Measurements from ENCODE around the gene STK32B. TPM values are rescaled to one million over a fixed set of nuclear protein-coding genes. Genes with fewer than 3 reads are reported as not detected.

Gene STK32B
- total RNA-seq, 4 donors from 2014 or later: 0.09 to 3.2 (median 0.38) TPM; not detected in 1

- Histone ChIP-seq H3K36me3 (no peaks in the 10 kb centered on the region), H3K4me3 (no peak overlapping the region), H3K27ac (no peak overlapping the region), H3K4me1 (no peaks in the 10 kb centered on the region), H3K27me3 (no peaks in the 10 kb centered on the region), H3K9me3 (peaks cover 0 to 11% (median 0%) of the 10 kb centered on the region in 3 donors)
- 84 to 95% methylated on average over 5 to 6 of the region's 6 CpGs for WGBS, 2 donors
- no peak for DNase-seq
- intact Hi-C loops (cut with DNase I): no loop called here
- no peak for TF ChIP-seq POLR2A (IDR thresholded peaks at IDR 0.05)
- TF ChIP-seq, protein P1, sequence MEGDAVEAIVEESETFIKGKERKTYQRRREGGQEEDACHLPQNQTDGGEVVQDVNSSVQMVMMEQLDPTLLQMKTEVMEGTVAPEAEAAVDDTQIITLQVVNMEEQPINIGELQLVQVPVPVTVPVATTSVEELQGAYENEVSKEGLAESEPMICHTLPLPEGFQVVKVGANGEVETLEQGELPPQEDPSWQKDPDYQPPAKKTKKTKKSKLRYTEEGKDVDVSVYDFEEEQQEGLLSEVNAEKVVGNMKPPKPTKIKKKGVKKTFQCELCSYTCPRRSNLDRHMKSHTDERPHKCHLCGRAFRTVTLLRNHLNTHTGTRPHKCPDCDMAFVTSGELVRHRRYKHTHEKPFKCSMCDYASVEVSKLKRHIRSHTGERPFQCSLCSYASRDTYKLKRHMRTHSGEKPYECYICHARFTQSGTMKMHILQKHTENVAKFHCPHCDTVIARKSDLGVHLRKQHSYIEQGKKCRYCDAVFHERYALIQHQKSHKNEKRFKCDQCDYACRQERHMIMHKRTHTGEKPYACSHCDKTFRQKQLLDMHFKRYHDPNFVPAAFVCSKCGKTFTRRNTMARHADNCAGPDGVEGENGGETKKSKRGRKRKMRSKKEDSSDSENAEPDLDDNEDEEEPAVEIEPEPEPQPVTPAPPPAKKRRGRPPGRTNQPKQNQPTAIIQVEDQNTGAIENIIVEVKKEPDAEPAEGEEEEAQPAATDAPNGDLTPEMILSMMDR (IDR thresholded peaks at IDR 0.05): no peak
Observed at GRCh38 chr4:5478697-5479096, 427.4 kb downstream of the STK32B start.

- no peak for DNase-seq
- H3K4me1 ChIP-seq: no peaks in the 10 kb centered on the region
- TF ChIP-seq, protein P1 (IDR thresholded peaks at IDR 0.05): no peak
- TF ChIP-seq POLR2A (IDR thresholded peaks at IDR 0.05): no peak
- 81 to 88% methylated on average over 4 of the region's 4 CpGs for WGBS, 2 donors
- H3K36me3 ChIP-seq: no peaks in the 10 kb centered on the region
- intact Hi-C loops (cut with DNase I): no loop called here
- H3K27me3 ChIP-seq: no peaks in the 10 kb centered on the region
- H3K4me3 ChIP-seq: no peak overlapping the region
- H3K9me3 ChIP-seq: peaks cover 0 to 11% (median 0%) of the 10 kb centered on the region in 3 donors
- H3K27ac ChIP-seq: no peak overlapping the region
Observed at GRCh38 chr4:5479518-5480060, 428.3 kb downstream of the STK32B start.

- intact Hi-C loops (cut with DNase I): no loop called here
- H3K27ac ChIP-seq: no peak overlapping the region
- H3K9me3 ChIP-seq: peaks cover 0 to 31% (median 5%) of the 10 kb centered on the region in 3 donors
- no peak overlapping the region for H3K4me3 ChIP-seq
- H3K4me1 ChIP-seq: no peaks in the 10 kb centered on the region
- H3K36me3 ChIP-seq: no peaks in the 10 kb centered on the region
- no peak for DNase-seq
- no peak for TF ChIP-seq POLR2A (IDR thresholded peaks at IDR 0.05)
- TF ChIP-seq, protein P1 (IDR thresholded peaks at IDR 0.05): no peak
- H3K27me3 ChIP-seq: no peaks in the 10 kb centered on the region
Observed at GRCh38 chr4:5488413-5488812, 437.1 kb downstream of the STK32B start.

- Histone ChIP-seq H3K27ac (no peak overlapping the region), H3K36me3 (no peaks in the 10 kb centered on the region), H3K4me1 (no peaks in the 10 kb centered on the region), H3K9me3 (peaks cover 0 to 31% (median 5%) of the 10 kb centered on the region in 3 donors), H3K4me3 (no peak overlapping the region), H3K27me3 (no peaks in the 10 kb centered on the region)
- TF ChIP-seq, protein P1 (IDR thresholded peaks at IDR 0.05): no peak
- TF ChIP-seq POLR2A (IDR thresholded peaks at IDR 0.05): no peak
- whole genome bisulfite sequencing, 2 donors: 48 to 54% methylated on average over 1 of the region's 1 CpG
- intact Hi-C loops (cut with DNase I): no loop called here
- no peak for DNase-seq
Observed at GRCh38 chr4:5489260-5489659, 438.0 kb downstream of the STK32B start.

DNA sequence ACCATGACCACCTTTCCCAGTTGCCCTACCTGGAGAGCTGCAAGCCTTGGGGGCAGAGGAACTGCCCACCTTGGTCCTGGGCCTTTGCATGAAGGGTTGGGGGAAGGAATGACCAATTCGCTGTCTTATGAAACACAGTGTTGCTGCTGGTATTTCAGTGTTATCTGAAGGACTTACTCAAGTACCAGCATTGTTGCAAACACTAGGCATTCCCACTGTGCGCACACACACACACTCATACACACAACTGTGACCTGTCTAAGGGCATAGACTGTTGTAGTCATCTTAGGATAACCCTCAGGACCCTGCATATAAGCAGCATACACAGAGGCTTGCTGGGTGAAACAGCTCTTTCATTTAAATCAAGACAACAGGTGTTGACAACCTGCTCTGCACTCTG is 446.2 kb downstream of the STK32B start:
- peaks cover 0 to 20% (median 0%) of the 10 kb centered on the region in 3 donors for H3K36me3 ChIP-seq
- WGBS, 2 donors: 86 to 93% methylated on average over 1 to 2 of the region's 2 CpGs
- H3K4me1 ChIP-seq: no peaks in the 10 kb centered on the region
- H3K4me3 ChIP-seq: no peak overlapping the region
- H3K27ac ChIP-seq: no peak overlapping the region
- no peak for DNase-seq
- TF ChIP-seq, protein P1 (IDR thresholded peaks at IDR 0.05): no peak
- TF ChIP-seq POLR2A (IDR thresholded peaks at IDR 0.05): no peak
- no peaks in the 10 kb centered on the region for H3K9me3 ChIP-seq
- intact Hi-C loops (cut with DNase I): no loop called here
- H3K27me3 ChIP-seq: no peaks in the 10 kb centered on the region
